ENCODE data around the gene PNPLA6.

Gene PNPLA6

GRCh38 chr19:7596211-7596937 is 60.9 kb downstream of the PNPLA6 start:
- H3K27me3 ChIP-seq (replicated peaks in 2 of 5; ENCODE audit: control insufficient read depth in 4 of 5, insufficient read depth in 5 of 5, low read length in 4 of 5) = peaks cover 0 to 44% (median 21%) of the 10 kb centered on the region in 5 experiments
- ChIA-PET CTCF (interaction anchor here (1.0 kb wide), 1 partner anchor 20 kb away, joined by 3 read pairs; no protein-coding TSS in a partner anchor), POLR2A (no interaction called here)
- peak overlapping the region in 5 of 7 experiments; percentile 10 to 63 (median 50) for H3K4me3 ChIP-seq (ENCODE audit: control insufficient read depth in 1 of 7, extremely low read depth in 1 of 7, insufficient read depth in 4 of 7, low read depth in 2 of 7, low read length in 6 of 7)
- H3K4me1 ChIP-seq (ENCODE audit: control extremely low read depth in 1 of 4, control insufficient read depth in 4 of 4, insufficient read depth in 4 of 4, low read length in 3 of 4) = peaks cover 0 to 13% (median 8%) of the 10 kb centered on the region in 4 experiments
- peak in 2 of 3 donors; percentile 18 to 32 for DNase-seq
- no peaks in the 10 kb centered on the region for H3K36me3 ChIP-seq (ENCODE audit: control insufficient read depth in 4 of 4, insufficient read depth in 4 of 4, low read length in 3 of 4)
- H3K9me3 ChIP-seq (ENCODE audit: control extremely low read depth in 1 of 5, control insufficient read depth in 4 of 5, insufficient read depth in 2 of 5, low read depth in 1 of 5, low read length in 4 of 5) = no peaks in the 10 kb centered on the region
- 3% methylated on average over 56 of the region's 70 CpGs for WGBS (ENCODE audit: insufficient coverage)
- H3K27ac ChIP-seq (ENCODE audit: insufficient read depth in 1 of 2, low read depth in 1 of 2, low read length in 2 of 2, poor library complexity in 1 of 2, severe bottlenecking in 2 of 2) = no peak overlapping the region

- H3K36me3 ChIP-seq (ENCODE audit: control insufficient read depth in 4 of 4, insufficient read depth in 4 of 4, low read length in 3 of 4) = no peaks in the 10 kb centered on the region
- peaks cover 0 to 44% (median 21%) of the 10 kb centered on the region in 5 experiments for H3K27me3 ChIP-seq (replicated peaks in 2 of 5; ENCODE audit: control insufficient read depth in 4 of 5, insufficient read depth in 5 of 5, low read length in 4 of 5)
- H3K4me3 ChIP-seq (ENCODE audit: control insufficient read depth in 1 of 7, extremely low read depth in 1 of 7, insufficient read depth in 4 of 7, low read depth in 2 of 7, low read length in 6 of 7) = no peak overlapping the region
- H3K4me1 ChIP-seq (ENCODE audit: control extremely low read depth in 1 of 4, control insufficient read depth in 4 of 4, insufficient read depth in 4 of 4, low read length in 3 of 4) = peaks cover 0 to 13% (median 8%) of the 10 kb centered on the region in 4 experiments
- WGBS (ENCODE audit: insufficient coverage) = 88% methylated on average over 4 of the region's 9 CpGs
- no peak overlapping the region for H3K27ac ChIP-seq (ENCODE audit: insufficient read depth in 1 of 2, low read depth in 1 of 2, low read length in 2 of 2, poor library complexity in 1 of 2, severe bottlenecking in 2 of 2)
- no peak for DNase-seq
- CTCF ChIA-PET = interaction anchor here (1.0 kb wide), 1 partner anchor 21 kb away, joined by 3 read pairs; no protein-coding TSS in a partner anchor
- H3K9me3 ChIP-seq (ENCODE audit: control extremely low read depth in 1 of 5, control insufficient read depth in 4 of 5, insufficient read depth in 2 of 5, low read depth in 1 of 5, low read length in 4 of 5) = no peaks in the 10 kb centered on the region
- POLR2A ChIA-PET = no interaction called here
These were observed 62.2 kb downstream of the PNPLA6 start for GRCh38 chr19:7597689-7598088.

GRCh38 chr19:7598180-7598579 is 62.7 kb downstream of the PNPLA6 start:
- POLR2A ChIA-PET = no interaction called here
- DNase-seq = no peak
- CTCF ChIA-PET = no interaction called here
- no peak overlapping the region for H3K27ac ChIP-seq (ENCODE audit: insufficient read depth in 1 of 2, low read depth in 1 of 2, low read length in 2 of 2, poor library complexity in 1 of 2, severe bottlenecking in 2 of 2)
- no peaks in the 10 kb centered on the region for H3K36me3 ChIP-seq (ENCODE audit: control insufficient read depth in 4 of 4, insufficient read depth in 4 of 4, low read length in 3 of 4)
- no peak overlapping the region for H3K4me3 ChIP-seq (ENCODE audit: control insufficient read depth in 1 of 7, extremely low read depth in 1 of 7, insufficient read depth in 4 of 7, low read depth in 2 of 7, low read length in 6 of 7)
- H3K27me3 ChIP-seq (replicated peaks in 2 of 5; ENCODE audit: control insufficient read depth in 4 of 5, insufficient read depth in 5 of 5, low read length in 4 of 5) = peaks cover 0 to 44% (median 21%) of the 10 kb centered on the region in 5 experiments
- H3K9me3 ChIP-seq (ENCODE audit: control extremely low read depth in 1 of 5, control insufficient read depth in 4 of 5, insufficient read depth in 2 of 5, low read depth in 1 of 5, low read length in 4 of 5) = no peaks in the 10 kb centered on the region
- WGBS (ENCODE audit: insufficient coverage) = 93% methylated on average over 6 of the region's 6 CpGs
- peaks cover 0 to 13% (median 8%) of the 10 kb centered on the region in 4 experiments for H3K4me1 ChIP-seq (ENCODE audit: control extremely low read depth in 1 of 4, control insufficient read depth in 4 of 4, insufficient read depth in 4 of 4, low read length in 3 of 4)

- Histone ChIP-seq H3K4me1 (ENCODE audit: control extremely low read depth in 1 of 4, control insufficient read depth in 4 of 4, insufficient read depth in 4 of 4, low read length in 3 of 4) (peaks cover 0 to 8% (median 3%) of the 10 kb centered on the region in 4 experiments), H3K36me3 (ENCODE audit: control insufficient read depth in 4 of 4, insufficient read depth in 4 of 4, low read length in 3 of 4) (no peaks in the 10 kb centered on the region), H3K27me3 (replicated peaks in 2 of 5; ENCODE audit: control insufficient read depth in 4 of 5, insufficient read depth in 5 of 5, low read length in 4 of 5) (peaks cover 0 to 27% (median 14%) of the 10 kb centered on the region in 5 experiments), H3K27ac (ENCODE audit: insufficient read depth in 1 of 2, low read depth in 1 of 2, low read length in 2 of 2, poor library complexity in 1 of 2, severe bottlenecking in 2 of 2) (no peak overlapping the region), H3K4me3 (ENCODE audit: control insufficient read depth in 1 of 7, extremely low read depth in 1 of 7, insufficient read depth in 4 of 7, low read depth in 2 of 7, low read length in 6 of 7) (no peak overlapping the region), H3K9me3 (ENCODE audit: control extremely low read depth in 1 of 5, control insufficient read depth in 4 of 5, insufficient read depth in 2 of 5, low read depth in 1 of 5, low read length in 4 of 5) (no peaks in the 10 kb centered on the region)
- ChIA-PET CTCF (no interaction called here), POLR2A (no interaction called here)
- DNase-seq = no peak
These were observed 65.2 kb downstream of the PNPLA6 start for GRCh38 chr19:7600721-7601120.

GRCh38 chr19:7602240-7602934 is 66.9 kb downstream of the PNPLA6 start:
- Histone ChIP-seq H3K4me3 (ENCODE audit: control insufficient read depth in 1 of 7, extremely low read depth in 1 of 7, insufficient read depth in 4 of 7, low read depth in 2 of 7, low read length in 6 of 7) (no peak overlapping the region), H3K9me3 (ENCODE audit: control extremely low read depth in 1 of 5, control insufficient read depth in 4 of 5, insufficient read depth in 2 of 5, low read depth in 1 of 5, low read length in 4 of 5) (no peaks in the 10 kb centered on the region), H3K36me3 (ENCODE audit: control insufficient read depth in 4 of 4, insufficient read depth in 4 of 4, low read length in 3 of 4) (no peaks in the 10 kb centered on the region), H3K27ac (ENCODE audit: insufficient read depth in 1 of 2, low read depth in 1 of 2, low read length in 2 of 2, poor library complexity in 1 of 2, severe bottlenecking in 2 of 2) (no peak overlapping the region), H3K4me1 (ENCODE audit: control extremely low read depth in 1 of 4, control insufficient read depth in 4 of 4, insufficient read depth in 4 of 4, low read length in 3 of 4) (no peaks in the 10 kb centered on the region), H3K27me3 (replicated peaks in 2 of 5; ENCODE audit: control insufficient read depth in 4 of 5, insufficient read depth in 5 of 5, low read length in 4 of 5) (peaks cover 0 to 15% (median 5%) of the 10 kb centered on the region in 5 experiments)
- WGBS (ENCODE audit: insufficient coverage) = 64% methylated on average over 13 of the region's 15 CpGs
- ChIA-PET POLR2A (no interaction called here), CTCF (no interaction called here)
- DNase-seq = no peak

GRCh38 chr19:7602935-7603497 is 67.5 kb downstream of the PNPLA6 start:
- ChIA-PET CTCF (no interaction called here), POLR2A (no interaction called here)
- no peaks in the 10 kb centered on the region for H3K9me3 ChIP-seq (ENCODE audit: control extremely low read depth in 1 of 5, control insufficient read depth in 4 of 5, insufficient read depth in 2 of 5, low read depth in 1 of 5, low read length in 4 of 5)
- no peak overlapping the region for H3K4me3 ChIP-seq (ENCODE audit: control insufficient read depth in 1 of 7, extremely low read depth in 1 of 7, insufficient read depth in 4 of 7, low read depth in 2 of 7, low read length in 6 of 7)
- DNase-seq = no peak
- no peaks in the 10 kb centered on the region for H3K36me3 ChIP-seq (ENCODE audit: control insufficient read depth in 4 of 4, insufficient read depth in 4 of 4, low read length in 3 of 4)
- no peaks in the 10 kb centered on the region for H3K4me1 ChIP-seq (ENCODE audit: control extremely low read depth in 1 of 4, control insufficient read depth in 4 of 4, insufficient read depth in 4 of 4, low read length in 3 of 4)
- H3K27ac ChIP-seq (ENCODE audit: insufficient read depth in 1 of 2, low read depth in 1 of 2, low read length in 2 of 2, poor library complexity in 1 of 2, severe bottlenecking in 2 of 2) = no peak overlapping the region
- WGBS (ENCODE audit: insufficient coverage) = 82% methylated on average over 10 of the region's 11 CpGs
- peaks cover 0 to 9% (median 0%) of the 10 kb centered on the region in 5 experiments for H3K27me3 ChIP-seq (replicated peaks in 2 of 5; ENCODE audit: control insufficient read depth in 4 of 5, insufficient read depth in 5 of 5, low read length in 4 of 5)

GRCh38 chr19:7603919-7604318 is 68.4 kb downstream of the PNPLA6 start:
- H3K36me3 ChIP-seq (ENCODE audit: control insufficient read depth in 4 of 4, insufficient read depth in 4 of 4, low read length in 3 of 4) = no peaks in the 10 kb centered on the region
- no peaks in the 10 kb centered on the region for H3K4me1 ChIP-seq (ENCODE audit: control extremely low read depth in 1 of 4, control insufficient read depth in 4 of 4, insufficient read depth in 4 of 4, low read length in 3 of 4)
- 91% methylated on average over 8 of the region's 9 CpGs for WGBS (ENCODE audit: insufficient coverage)
- H3K27ac ChIP-seq (ENCODE audit: insufficient read depth in 1 of 2, low read depth in 1 of 2, low read length in 2 of 2, poor library complexity in 1 of 2, severe bottlenecking in 2 of 2) = no peak overlapping the region
- POLR2A ChIA-PET = no interaction called here
- CTCF ChIA-PET = no interaction called here
- no peak for DNase-seq
- peaks cover 0 to 3% (median 0%) of the 10 kb centered on the region in 5 experiments for H3K27me3 ChIP-seq (replicated peaks in 2 of 5; ENCODE audit: control insufficient read depth in 4 of 5, insufficient read depth in 5 of 5, low read length in 4 of 5)
- no peaks in the 10 kb centered on the region for H3K9me3 ChIP-seq (ENCODE audit: control extremely low read depth in 1 of 5, control insufficient read depth in 4 of 5, insufficient read depth in 2 of 5, low read depth in 1 of 5, low read length in 4 of 5)
- H3K4me3 ChIP-seq (ENCODE audit: control insufficient read depth in 1 of 7, extremely low read depth in 1 of 7, insufficient read depth in 4 of 7, low read depth in 2 of 7, low read length in 6 of 7) = no peak overlapping the region

Measured in common myeloid progenitor, CD34-positive (primary cell).